ENCODE data around the gene PLEKHA4.
"Not testable (repeated sequence)": the region's sequence is repeated elsewhere in the genome, so short reads cannot be mapped to it uniquely, and the experiment has no call there.

Gene PLEKHA4

DNA sequence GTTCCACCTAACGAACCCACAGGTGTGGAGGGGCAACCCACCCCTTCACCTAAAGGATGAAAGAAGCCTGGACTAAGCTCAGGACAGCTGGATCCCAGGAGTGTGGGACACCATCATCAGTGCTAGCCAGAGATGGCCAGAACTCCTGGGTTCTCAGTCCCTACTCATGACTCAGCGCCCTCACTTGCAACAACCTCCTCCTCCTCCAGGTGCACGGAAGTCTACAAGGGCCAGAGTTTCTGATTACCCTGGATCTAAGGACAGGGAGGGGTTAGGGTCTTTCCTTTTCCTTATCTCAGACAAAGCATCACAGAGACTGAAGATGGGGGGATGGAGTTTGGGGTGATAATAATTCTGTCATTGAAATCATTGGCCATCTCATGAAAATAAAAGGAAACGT, 22.1 kb upstream of the PLEKHA4 start:
- Histone ChIP-seq H3K4me1 (ENCODE audit: control extremely low read depth in 1 of 4, control insufficient read depth in 4 of 4, insufficient read depth in 4 of 4, low read length in 3 of 4) (peaks cover 0 to 8% (median 3%) of the 10 kb centered on the region in 4 experiments), H3K27ac (ENCODE audit: insufficient read depth in 1 of 2, low read depth in 1 of 2, low read length in 2 of 2, poor library complexity in 1 of 2, severe bottlenecking in 2 of 2) (no peak overlapping the region), H3K9me3 (ENCODE audit: control extremely low read depth in 1 of 5, control insufficient read depth in 4 of 5, insufficient read depth in 2 of 5, low read depth in 1 of 5, low read length in 4 of 5) (no peaks in the 10 kb centered on the region), H3K36me3 (ENCODE audit: control insufficient read depth in 4 of 4, insufficient read depth in 4 of 4, low read length in 3 of 4) (no peaks in the 10 kb centered on the region), H3K27me3 (replicated peaks in 2 of 5; ENCODE audit: control insufficient read depth in 4 of 5, insufficient read depth in 5 of 5, low read length in 4 of 5) (peaks cover 0 to 11% (median 9%) of the 10 kb centered on the region in 5 experiments), H3K4me3 (ENCODE audit: control insufficient read depth in 1 of 7, extremely low read depth in 1 of 7, insufficient read depth in 4 of 7, low read depth in 2 of 7, low read length in 6 of 7) (no peak overlapping the region)
- 100% methylated on average over 1 of the region's 4 CpGs for WGBS (ENCODE audit: insufficient coverage)
- no peak for DNase-seq
- ChIA-PET CTCF (no interaction called here), POLR2A (no interaction called here)

DNA sequence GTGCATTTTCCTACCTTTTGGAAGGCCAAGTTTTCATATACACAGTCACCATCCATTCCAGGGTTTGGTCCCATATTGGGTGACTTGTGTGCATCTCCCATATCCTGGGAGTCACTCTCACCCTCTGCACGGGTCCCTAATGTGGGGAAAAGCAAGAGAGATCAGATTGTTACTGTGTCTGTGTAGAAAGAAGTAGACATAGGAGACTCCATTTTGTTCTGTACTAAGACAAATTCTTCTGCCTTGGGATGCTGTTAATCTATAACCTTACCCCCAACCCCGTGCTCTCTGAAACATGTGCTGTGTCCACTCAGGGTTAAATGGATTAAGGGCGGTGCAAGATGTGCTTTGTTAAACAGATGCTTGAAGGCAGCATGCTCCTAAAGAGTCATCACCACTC, 21.1 kb upstream of the PLEKHA4 start:
- H3K4me3 ChIP-seq (ENCODE audit: control insufficient read depth in 1 of 7, extremely low read depth in 1 of 7, insufficient read depth in 4 of 7, low read depth in 2 of 7, low read length in 6 of 7); H3K36me3 ChIP-seq (ENCODE audit: control insufficient read depth in 4 of 4, insufficient read depth in 4 of 4, low read length in 3 of 4); H3K27me3 ChIP-seq (replicated peaks in 2 of 5; ENCODE audit: control insufficient read depth in 4 of 5, insufficient read depth in 5 of 5, low read length in 4 of 5); H3K9me3 ChIP-seq (ENCODE audit: control extremely low read depth in 1 of 5, control insufficient read depth in 4 of 5, insufficient read depth in 2 of 5, low read depth in 1 of 5, low read length in 4 of 5); POLR2A ChIA-PET; DNase-seq; H3K27ac ChIP-seq (ENCODE audit: insufficient read depth in 1 of 2, low read depth in 1 of 2, low read length in 2 of 2, poor library complexity in 1 of 2, severe bottlenecking in 2 of 2); H3K4me1 ChIP-seq (ENCODE audit: control extremely low read depth in 1 of 4, control insufficient read depth in 4 of 4, insufficient read depth in 4 of 4, low read length in 3 of 4): not testable (repeated sequence)
- WGBS (ENCODE audit: insufficient coverage), result no CpG with 5 or more reads among the region's 3 CpGs
- CTCF ChIA-PET, result interaction anchor here (1.1 kb wide), 1 partner anchor 9 kb away, joined by 3 read pairs; no protein-coding TSS in a partner anchor

DNA sequence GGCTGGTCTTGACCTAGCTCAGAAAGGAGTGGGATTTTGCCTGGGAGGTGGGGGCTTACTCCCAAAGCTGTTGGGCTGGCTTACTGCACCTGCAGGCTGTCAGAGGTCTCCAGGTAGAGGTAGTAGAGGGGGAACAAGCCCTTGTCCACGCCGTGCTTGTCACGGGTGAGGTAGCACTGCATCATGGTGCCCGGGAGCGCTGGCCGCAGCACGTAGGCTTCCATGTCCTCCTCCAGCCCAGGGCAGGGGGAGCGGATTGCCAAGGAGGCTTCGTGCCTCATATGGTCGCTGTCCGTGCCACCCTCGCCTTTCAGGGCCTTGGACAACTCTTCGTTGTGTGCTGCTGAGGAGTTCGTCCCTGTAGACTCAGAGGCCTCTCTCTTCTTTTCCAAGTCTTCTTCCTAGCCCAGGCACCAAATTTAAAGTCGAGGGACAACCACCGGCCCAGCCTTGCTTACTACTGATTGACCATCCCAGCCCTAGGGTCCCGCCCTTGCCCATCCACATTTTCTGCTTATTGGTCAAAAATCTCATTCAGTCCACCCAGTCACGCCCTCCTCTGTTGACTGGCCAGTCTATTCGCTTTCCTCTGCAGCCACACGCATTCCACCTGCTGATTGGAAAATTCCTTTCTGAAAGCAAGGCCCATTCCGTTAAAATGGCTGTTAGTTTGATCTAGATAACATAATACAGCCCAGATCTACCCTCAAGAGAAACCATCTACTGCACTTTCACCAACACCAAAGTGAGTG, 19.6 kb upstream of the PLEKHA4 start:
- no peak for DNase-seq
- H3K4me3 ChIP-seq (ENCODE audit: control insufficient read depth in 1 of 7, extremely low read depth in 1 of 7, insufficient read depth in 4 of 7, low read depth in 2 of 7, low read length in 6 of 7), result no peak overlapping the region
- H3K4me1 ChIP-seq (ENCODE audit: control extremely low read depth in 1 of 4, control insufficient read depth in 4 of 4, insufficient read depth in 4 of 4, low read length in 3 of 4), result no peaks in the 10 kb centered on the region
- POLR2A ChIA-PET, result no interaction called here
- WGBS (ENCODE audit: insufficient coverage), result 97% methylated on average over 19 of the region's 21 CpGs
- no peak overlapping the region for H3K27ac ChIP-seq (ENCODE audit: insufficient read depth in 1 of 2, low read depth in 1 of 2, low read length in 2 of 2, poor library complexity in 1 of 2, severe bottlenecking in 2 of 2)
- H3K9me3 ChIP-seq (ENCODE audit: control extremely low read depth in 1 of 5, control insufficient read depth in 4 of 5, insufficient read depth in 2 of 5, low read depth in 1 of 5, low read length in 4 of 5), result no peaks in the 10 kb centered on the region
- H3K36me3 ChIP-seq (ENCODE audit: control insufficient read depth in 4 of 4, insufficient read depth in 4 of 4, low read length in 3 of 4), result no peaks in the 10 kb centered on the region
- no peaks in the 10 kb centered on the region for H3K27me3 ChIP-seq (replicated peaks in 2 of 5; ENCODE audit: control insufficient read depth in 4 of 5, insufficient read depth in 5 of 5, low read length in 4 of 5)
- CTCF ChIA-PET, result no interaction called here

DNA sequence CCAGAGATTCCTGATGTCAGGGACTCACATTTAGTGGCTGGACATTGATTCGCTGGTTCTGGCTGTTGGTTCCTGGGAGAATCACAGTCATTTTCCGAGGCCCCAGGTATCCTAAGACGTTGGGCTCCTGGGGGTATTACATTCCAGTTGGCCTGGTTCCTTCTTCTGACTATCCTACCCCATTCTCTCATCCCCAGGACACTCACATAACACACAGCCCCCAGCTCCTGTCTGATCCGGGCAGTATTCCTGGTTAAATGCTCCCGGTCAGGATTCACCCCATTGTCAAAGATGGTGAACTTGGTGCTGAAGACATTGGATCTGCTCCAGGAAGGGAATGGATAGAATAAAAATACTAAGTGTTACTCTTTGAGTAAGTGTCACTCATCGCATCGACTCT, 15.3 kb upstream of the PLEKHA4 start:
- H3K4me3 ChIP-seq (ENCODE audit: control insufficient read depth in 1 of 7, extremely low read depth in 1 of 7, insufficient read depth in 4 of 7, low read depth in 2 of 7, low read length in 6 of 7), result no peak overlapping the region
- DNase-seq, result no peak
- POLR2A ChIA-PET, result interaction anchor here (0.6 kb wide), 1 partner anchor 59 kb away, joined by 3 read pairs; no protein-coding TSS in a partner anchor
- H3K36me3 ChIP-seq (ENCODE audit: control insufficient read depth in 4 of 4, insufficient read depth in 4 of 4, low read length in 3 of 4), result peaks cover 0 to 4% (median 2%) of the 10 kb centered on the region in 4 experiments
- 100% methylated on average over 6 of the region's 7 CpGs for WGBS (ENCODE audit: insufficient coverage)
- H3K27ac ChIP-seq (ENCODE audit: insufficient read depth in 1 of 2, low read depth in 1 of 2, low read length in 2 of 2, poor library complexity in 1 of 2, severe bottlenecking in 2 of 2), result no peak overlapping the region
- no peaks in the 10 kb centered on the region for H3K27me3 ChIP-seq (replicated peaks in 2 of 5; ENCODE audit: control insufficient read depth in 4 of 5, insufficient read depth in 5 of 5, low read length in 4 of 5)
- H3K4me1 ChIP-seq (ENCODE audit: control extremely low read depth in 1 of 4, control insufficient read depth in 4 of 4, insufficient read depth in 4 of 4, low read length in 3 of 4), result peaks cover 0 to 6% (median 3%) of the 10 kb centered on the region in 4 experiments
- peaks cover 0 to 3% (median 0%) of the 10 kb centered on the region in 5 experiments for H3K9me3 ChIP-seq (ENCODE audit: control extremely low read depth in 1 of 5, control insufficient read depth in 4 of 5, insufficient read depth in 2 of 5, low read depth in 1 of 5, low read length in 4 of 5)
- CTCF ChIA-PET, result no interaction called here

DNA sequence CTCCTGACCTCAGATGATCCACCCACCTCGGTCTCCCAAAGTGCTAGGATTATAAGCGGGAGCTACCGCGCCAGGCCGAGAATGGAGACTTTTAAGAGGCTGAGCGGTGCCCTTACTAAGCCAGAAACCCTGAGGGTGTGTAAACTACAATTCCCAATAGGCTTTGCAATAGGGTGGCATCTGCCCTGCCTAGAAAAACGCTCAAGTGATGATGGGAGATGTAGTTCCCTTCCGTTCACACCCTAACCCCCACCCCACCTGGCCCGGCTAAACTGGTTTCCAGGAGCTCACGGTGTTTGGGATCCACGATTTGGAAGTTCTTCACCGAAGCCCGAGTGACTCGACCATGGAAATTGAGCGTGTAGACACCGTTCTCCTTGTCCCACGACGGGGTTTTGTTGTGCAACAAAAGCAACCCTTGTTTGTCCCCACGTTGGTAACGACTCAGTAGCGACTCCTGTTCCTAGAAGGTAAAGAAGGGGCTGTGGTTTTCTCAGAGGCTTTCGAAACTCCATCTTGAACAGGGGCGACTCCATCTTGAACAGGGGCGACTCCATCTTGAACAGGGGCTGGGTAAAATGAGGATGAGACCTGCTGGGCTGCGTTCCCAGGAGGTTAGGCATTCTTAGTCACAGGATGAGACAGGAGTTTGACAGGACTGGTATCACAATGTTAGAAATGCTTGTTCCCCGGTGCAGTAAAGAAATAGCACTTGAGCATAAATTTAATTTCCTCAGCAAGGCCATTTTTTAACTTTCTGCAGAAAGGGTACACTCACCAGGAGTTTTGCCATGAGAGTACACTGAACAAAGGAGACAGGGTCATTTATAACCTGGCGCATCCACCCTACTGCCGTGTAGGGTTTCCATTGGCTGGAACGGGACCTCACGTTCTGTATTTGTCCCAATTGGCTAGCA, 13.6 kb upstream of the PLEKHA4 start:
- ChIA-PET POLR2A (no interaction called here), CTCF (interaction anchor here (1.7 kb wide), 1 partner anchor 12 kb away, joined by 5 read pairs; no protein-coding TSS in a partner anchor)
- H3K27me3 ChIP-seq (replicated peaks in 2 of 5; ENCODE audit: control insufficient read depth in 4 of 5, insufficient read depth in 5 of 5, low read length in 4 of 5), result no peaks in the 10 kb centered on the region
- WGBS (ENCODE audit: insufficient coverage), result 90% methylated on average over 18 of the region's 30 CpGs
- peak in 2 of 3 donors; percentile 62 to 67 for DNase-seq
- H3K4me3 ChIP-seq (ENCODE audit: control insufficient read depth in 1 of 7, extremely low read depth in 1 of 7, insufficient read depth in 4 of 7, low read depth in 2 of 7, low read length in 6 of 7), result no peak overlapping the region
- peaks cover 0 to 14% (median 2%) of the 10 kb centered on the region in 4 experiments for H3K36me3 ChIP-seq (ENCODE audit: control insufficient read depth in 4 of 4, insufficient read depth in 4 of 4, low read length in 3 of 4)
- peaks cover 0 to 10% (median 3%) of the 10 kb centered on the region in 4 experiments for H3K4me1 ChIP-seq (ENCODE audit: control extremely low read depth in 1 of 4, control insufficient read depth in 4 of 4, insufficient read depth in 4 of 4, low read length in 3 of 4)
- H3K27ac ChIP-seq (ENCODE audit: insufficient read depth in 1 of 2, low read depth in 1 of 2, low read length in 2 of 2, poor library complexity in 1 of 2, severe bottlenecking in 2 of 2), result no peak overlapping the region
- peaks cover 0 to 3% (median 0%) of the 10 kb centered on the region in 5 experiments for H3K9me3 ChIP-seq (ENCODE audit: control extremely low read depth in 1 of 5, control insufficient read depth in 4 of 5, insufficient read depth in 2 of 5, low read depth in 1 of 5, low read length in 4 of 5)

DNA sequence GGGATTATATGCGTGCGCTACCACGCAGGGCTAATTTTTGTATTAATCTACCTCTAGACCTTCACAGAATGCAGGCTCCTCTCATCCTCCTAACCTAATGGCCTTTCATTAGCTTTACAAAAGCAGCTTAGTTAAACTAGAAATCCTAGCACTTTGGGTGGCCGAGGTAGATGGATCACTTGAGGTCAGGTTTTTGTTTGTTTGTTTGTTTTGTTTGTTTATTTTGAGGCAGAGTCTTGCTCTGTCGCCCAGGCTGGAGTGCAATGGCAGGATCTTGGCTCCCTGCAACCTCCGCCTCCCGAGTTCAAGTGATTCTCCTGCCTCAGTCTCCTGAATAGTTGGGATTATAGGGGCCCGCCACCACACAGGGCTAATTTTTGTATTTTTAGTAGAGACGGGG, 11.3 kb upstream of the PLEKHA4 start:
- Histone ChIP-seq H3K4me1 (ENCODE audit: control extremely low read depth in 1 of 4, control insufficient read depth in 4 of 4, insufficient read depth in 4 of 4, low read length in 3 of 4) (peaks cover 2 to 29% (median 22%) of the 10 kb centered on the region in 4 experiments), H3K36me3 (ENCODE audit: control insufficient read depth in 4 of 4, insufficient read depth in 4 of 4, low read length in 3 of 4) (peaks cover 3 to 31% (median 10%) of the 10 kb centered on the region in 4 experiments)
- H3K27ac ChIP-seq (ENCODE audit: insufficient read depth in 1 of 2, low read depth in 1 of 2, low read length in 2 of 2, poor library complexity in 1 of 2, severe bottlenecking in 2 of 2); H3K27me3 ChIP-seq (replicated peaks in 2 of 5; ENCODE audit: control insufficient read depth in 4 of 5, insufficient read depth in 5 of 5, low read length in 4 of 5); DNase-seq; POLR2A ChIA-PET; H3K4me3 ChIP-seq (ENCODE audit: control insufficient read depth in 1 of 7, extremely low read depth in 1 of 7, insufficient read depth in 4 of 7, low read depth in 2 of 7, low read length in 6 of 7); H3K9me3 ChIP-seq (ENCODE audit: control extremely low read depth in 1 of 5, control insufficient read depth in 4 of 5, insufficient read depth in 2 of 5, low read depth in 1 of 5, low read length in 4 of 5): not testable (repeated sequence)
- whole genome bisulfite sequencing (ENCODE audit: insufficient coverage), result 94% methylated on average over 6 of the region's 9 CpGs
- CTCF ChIA-PET, result interaction anchor here (1.4 kb wide), 1 partner anchor 9 kb away, joined by 3 read pairs; no protein-coding TSS in a partner anchor

Measured in common myeloid progenitor, CD34-positive (primary cell).